Measurements from ENCODE around the gene IQSEC1. TPM values are rescaled to one million over a fixed set of nuclear protein-coding genes. Genes with fewer than 3 reads are reported as not detected.

IQSEC1 gene
- polyA plus RNA-seq, 1 donor (not counting 4 experiments of a cell fraction or from before 2014, with no cell fraction given) = 2.8 TPM

GRCh38 chr3:12892840-12893189 lies 180.4 kb downstream of the IQSEC1 start:
- Histone ChIP-seq H3K4me3 (ENCODE audit: control insufficient read depth in 2 of 3, extremely low read depth in 1 of 3, insufficient read depth in 2 of 3, low read depth in 1 of 3, low read length in 3 of 3) (no peak overlapping the region), H3K9ac (ENCODE audit: control insufficient read depth, extremely low read depth, insufficient read depth, low read length) (no peak overlapping the region), H4K20me1 (ENCODE audit: control insufficient read depth, extremely low read depth, insufficient read depth, low read length) (no peaks in the 10 kb centered on the region), H3K36me3 (ENCODE audit: control insufficient read depth in 2 of 2, extremely low read depth in 1 of 2, insufficient read depth in 2 of 2, low read length in 2 of 2) (no peaks in the 10 kb centered on the region), H3K9me3 (ENCODE audit: control insufficient read depth, low read depth, low read length) (no peaks in the 10 kb centered on the region), H3K27me3 (ENCODE audit: control insufficient read depth, extremely low read depth, insufficient read depth, low read length) (peaks cover 10% of the 10 kb centered on the region), H3K27ac (ENCODE audit: control insufficient read depth, insufficient read depth, low read length) (no peak overlapping the region), H3K4me1 (ENCODE audit: control insufficient read depth, extremely low read depth, insufficient read depth, low read length) (peaks cover 13% of the 10 kb centered on the region), H3K4me2 (ENCODE audit: control insufficient read depth, extremely low read depth, insufficient read depth, low read depth, low read length) (no peak overlapping the region), H2AFZ (ENCODE audit: control insufficient read depth, low read length) (no peak overlapping the region), H3K9me1 (ENCODE audit: control insufficient read depth, extremely low read depth, insufficient read depth, low read length) (no peaks in the 10 kb centered on the region), H3K79me2 (ENCODE audit: control insufficient read depth, insufficient read depth, low read length) (no peaks in the 10 kb centered on the region)
- TF ChIP-seq EZH2 (IDR thresholded peaks at IDR 0.05; ENCODE audit: low read length) (no peak), CTCF (optimal IDR thresholded peaks at IDR 0.05 in 1 of 3, IDR thresholded peaks at IDR 0.05 in 1 of 3, conservative IDR thresholded peaks at IDR 0.05 in 1 of 3; ENCODE audit: extremely low read depth in 1 of 3, insufficient read depth in 2 of 3, low read length in 3 of 3) (no peak)
- dilution Hi-C loops (cut with MboI; ENCODE audit: extremely low pct_ligation_motif_present, low sequenced_read_pairs) = no loop called here
- FAIRE-seq (no peak), DNase-seq (ENCODE audit: low read depth, low spot score) (no peak)

- no peaks in the 10 kb centered on the region for H4K20me1 ChIP-seq (ENCODE audit: control insufficient read depth, extremely low read depth, insufficient read depth, low read length)
- TF ChIP-seq EZH2 (IDR thresholded peaks at IDR 0.05; ENCODE audit: low read length) = peak; percentile 10
- TF ChIP-seq CTCF (optimal IDR thresholded peaks at IDR 0.05 in 1 of 3, IDR thresholded peaks at IDR 0.05 in 1 of 3, conservative IDR thresholded peaks at IDR 0.05 in 1 of 3; ENCODE audit: extremely low read depth in 1 of 3, insufficient read depth in 2 of 3, low read length in 3 of 3) = peak; percentile 75 to 94 (median 80)
- no peak overlapping the region for H3K9ac ChIP-seq (ENCODE audit: control insufficient read depth, extremely low read depth, insufficient read depth, low read length)
- H2AFZ ChIP-seq (ENCODE audit: control insufficient read depth, low read length) = no peak overlapping the region
- H3K4me1 ChIP-seq (ENCODE audit: control insufficient read depth, extremely low read depth, insufficient read depth, low read length) = peaks cover 7% of the 10 kb centered on the region
- FAIRE-seq (peak; percentile 72), DNase-seq (ENCODE audit: low read depth, low spot score) (no peak)
- no peaks in the 10 kb centered on the region for H3K9me3 ChIP-seq (ENCODE audit: control insufficient read depth, low read depth, low read length)
- H3K36me3 ChIP-seq (ENCODE audit: control insufficient read depth in 2 of 2, extremely low read depth in 1 of 2, insufficient read depth in 2 of 2, low read length in 2 of 2) = no peaks in the 10 kb centered on the region
- H3K9me1 ChIP-seq (ENCODE audit: control insufficient read depth, extremely low read depth, insufficient read depth, low read length) = no peaks in the 10 kb centered on the region
- peak overlapping the region; percentile 72 for H3K4me2 ChIP-seq (ENCODE audit: control insufficient read depth, extremely low read depth, insufficient read depth, low read depth, low read length)
- dilution Hi-C loops (cut with MboI; ENCODE audit: extremely low pct_ligation_motif_present, low sequenced_read_pairs) = no loop called here
- H3K27ac ChIP-seq (ENCODE audit: control insufficient read depth, insufficient read depth, low read length) = no peak overlapping the region
- H3K79me2 ChIP-seq (ENCODE audit: control insufficient read depth, insufficient read depth, low read length) = no peaks in the 10 kb centered on the region
- no peak overlapping the region for H3K4me3 ChIP-seq (ENCODE audit: control insufficient read depth in 2 of 3, extremely low read depth in 1 of 3, insufficient read depth in 2 of 3, low read depth in 1 of 3, low read length in 3 of 3)
- peaks cover 10% of the 10 kb centered on the region for H3K27me3 ChIP-seq (ENCODE audit: control insufficient read depth, extremely low read depth, insufficient read depth, low read length)
These were observed 181.0 kb downstream of the IQSEC1 start for GRCh38 chr3:12891985-12892839.
